MM.1S (cell line): ENCODE measurements around the gene BRME1.

Experiments
- DNase-seq: peaks from one replicate; pipeline ENCODE4 v3.0.0-alpha.2; 2015
- H2AFZ ChIP-seq: fragments of 300-600 bp; sonication (generic); 2 replicates; pipeline ENCODE4 v1.6.0; 2016; ENCODE audit warnings: antibody characterized with exemption, low read length
- H3F3A ChIP-seq: fragments of 300-600 bp; sonication (generic); 2 replicates; pipeline ENCODE4 v1.6.1; 2016; ENCODE audit warnings: mild to moderate bottlenecking, antibody characterized with exemption, low read length, moderate library complexity, mixed read lengths; ENCODE audit not compliant: insufficient read depth
- H3K27ac ChIP-seq: fragments of 300-600 bp; sonication (generic); 2 replicates; pipeline ENCODE4 v1.5.1; 2016; ENCODE audit warnings: mild to moderate bottlenecking, low read length
- H3K27me3 ChIP-seq: fragments of 300-600 bp; sonication (generic); replicated peaks from 2 replicates; pipeline ENCODE4 v1.6.0; 2016; ENCODE audit warnings: low read length; ENCODE audit not compliant: insufficient read depth
- H3K36me3 ChIP-seq: fragments of 300-600 bp; sonication (generic); replicated peaks from 2 replicates; pipeline ENCODE4 v1.6.1; 2016; ENCODE audit warnings: mild to moderate bottlenecking, low read length, mixed read lengths; ENCODE audit not compliant: insufficient read depth
- H3K4me1 ChIP-seq: fragments of 300-600 bp; sonication (generic); 2 replicates; pipeline ENCODE4 v1.6.1; 2016; ENCODE audit warnings: low read length, mixed read lengths
- H3K4me2 ChIP-seq: fragments of 300-600 bp; sonication (generic); 2 replicates; pipeline ENCODE4 v1.6.0; 2016; ENCODE audit warnings: low read depth, low read length
- H3K4me3 ChIP-seq: fragments of 300-600 bp; sonication (generic); 2 replicates; pipeline ENCODE4 v1.5.1; 2016; ENCODE audit warnings: low read length, mixed read lengths
- H3K79me2 ChIP-seq: fragments of 300-600 bp; sonication (generic); 2 replicates; pipeline ENCODE4 v1.6.1; 2016; ENCODE audit warnings: mixed run types, low read length, mixed read lengths
- H3K9ac ChIP-seq: fragments of 300-600 bp; sonication (generic); 2 replicates; pipeline ENCODE4 v1.6.1; 2016; ENCODE audit warnings: low read length, mixed read lengths
- H3K9me2 ChIP-seq: fragments of 300-600 bp; sonication (generic); replicated peaks from 2 replicates; pipeline ENCODE4 v1.6.1; 2016; ENCODE audit warnings: mild to moderate bottlenecking, low read length, mixed read lengths; ENCODE audit not compliant: insufficient read depth
- H3K9me3 ChIP-seq: fragments of 300-600 bp; sonication (generic); replicated peaks from 2 replicates; pipeline ENCODE4 v1.6.1; 2016; ENCODE audit warnings: mild to moderate bottlenecking, low read length, mixed read lengths; ENCODE audit not compliant: insufficient read depth
- H4K20me1 ChIP-seq: fragments of 300-600 bp; sonication (generic); 2 replicates; pipeline ENCODE4 v1.6.1; 2016; ENCODE audit warnings: mild to moderate bottlenecking, low read length, moderate library complexity, mixed read lengths; ENCODE audit not compliant: insufficient read depth
- EZH2 ChIP-seq: fragments of 300-600 bp; sonication (generic); optimal IDR thresholded peaks from 2 replicates; pipeline ENCODE3; 2017; ENCODE audit warnings: low read depth, mild to moderate bottlenecking, antibody characterized with exemption, low read length, mixed read lengths
- EZH2phosphoT487 ChIP-seq: fragments of 300-600 bp; sonication (generic); IDR thresholded peaks from 2 replicates; pipeline ENCODE4 v1.6.1; 2018; ENCODE audit warnings: antibody characterized with exemption, low read length
- TF ChIP-seq, protein P1 (sequence below): fragments of 300-600 bp; sonication (generic); IDR thresholded peaks from 2 replicates; pipeline ENCODE4 v1.5.1; 2016; ENCODE audit warnings: antibody characterized with exemption, low read length, mixed read lengths

Gene BRME1

DNA sequence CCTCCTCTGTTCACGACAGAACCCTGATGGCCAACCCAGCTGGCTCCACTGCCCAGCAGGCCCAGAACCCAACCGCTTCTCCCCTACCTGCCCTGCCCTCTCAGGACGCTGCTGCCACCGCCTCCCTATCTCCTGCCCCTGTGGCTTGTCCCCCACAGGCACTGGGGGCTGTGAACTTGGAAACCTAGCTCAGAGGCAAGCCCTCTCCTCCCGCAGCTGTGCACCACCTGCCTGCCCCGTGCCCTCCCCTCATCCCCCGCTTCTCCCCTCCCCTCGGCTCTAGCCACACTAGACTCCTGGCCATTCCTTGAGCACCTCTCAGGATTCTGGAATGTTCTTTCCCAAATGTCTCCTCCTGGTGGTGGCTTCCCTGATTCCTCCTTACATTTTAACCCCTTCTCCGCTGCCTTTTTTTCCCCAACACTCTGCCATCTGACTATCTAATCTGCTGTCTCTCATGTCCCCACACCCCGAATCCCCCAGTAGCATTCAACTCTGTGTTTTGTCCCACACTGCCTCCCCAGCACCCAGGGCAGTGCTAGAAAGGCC, 22.3 kb downstream of the BRME1 start:
- no peak overlapping the region for H3K9ac ChIP-seq
- DNase-seq: no peak
- no peaks in the 10 kb centered on the region; the same call in 1 of the 2 replicates for H3K27me3 ChIP-seq
- no peaks in the 10 kb centered on the region for H3F3A ChIP-seq
- H3K4me3 ChIP-seq: no peak overlapping the region
- H2AFZ ChIP-seq: no peak overlapping the region
- H3K36me3 ChIP-seq: no peaks in the 10 kb centered on the region
- no peaks in the 10 kb centered on the region for H3K9me2 ChIP-seq
- no peak overlapping the region for H3K4me2 ChIP-seq
- H3K27ac ChIP-seq: no peak overlapping the region
- no peaks in the 10 kb centered on the region for H3K9me3 ChIP-seq
- no peak for TF ChIP-seq EZH2
- TF ChIP-seq, protein P1, sequence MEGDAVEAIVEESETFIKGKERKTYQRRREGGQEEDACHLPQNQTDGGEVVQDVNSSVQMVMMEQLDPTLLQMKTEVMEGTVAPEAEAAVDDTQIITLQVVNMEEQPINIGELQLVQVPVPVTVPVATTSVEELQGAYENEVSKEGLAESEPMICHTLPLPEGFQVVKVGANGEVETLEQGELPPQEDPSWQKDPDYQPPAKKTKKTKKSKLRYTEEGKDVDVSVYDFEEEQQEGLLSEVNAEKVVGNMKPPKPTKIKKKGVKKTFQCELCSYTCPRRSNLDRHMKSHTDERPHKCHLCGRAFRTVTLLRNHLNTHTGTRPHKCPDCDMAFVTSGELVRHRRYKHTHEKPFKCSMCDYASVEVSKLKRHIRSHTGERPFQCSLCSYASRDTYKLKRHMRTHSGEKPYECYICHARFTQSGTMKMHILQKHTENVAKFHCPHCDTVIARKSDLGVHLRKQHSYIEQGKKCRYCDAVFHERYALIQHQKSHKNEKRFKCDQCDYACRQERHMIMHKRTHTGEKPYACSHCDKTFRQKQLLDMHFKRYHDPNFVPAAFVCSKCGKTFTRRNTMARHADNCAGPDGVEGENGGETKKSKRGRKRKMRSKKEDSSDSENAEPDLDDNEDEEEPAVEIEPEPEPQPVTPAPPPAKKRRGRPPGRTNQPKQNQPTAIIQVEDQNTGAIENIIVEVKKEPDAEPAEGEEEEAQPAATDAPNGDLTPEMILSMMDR: no peak
- TF ChIP-seq EZH2phosphoT487: no peak
- no peaks in the 10 kb centered on the region for H3K79me2 ChIP-seq
- H4K20me1 ChIP-seq: no peaks in the 10 kb centered on the region
- H3K4me1 ChIP-seq: peaks cover 33% of the 10 kb centered on the region

DNA sequence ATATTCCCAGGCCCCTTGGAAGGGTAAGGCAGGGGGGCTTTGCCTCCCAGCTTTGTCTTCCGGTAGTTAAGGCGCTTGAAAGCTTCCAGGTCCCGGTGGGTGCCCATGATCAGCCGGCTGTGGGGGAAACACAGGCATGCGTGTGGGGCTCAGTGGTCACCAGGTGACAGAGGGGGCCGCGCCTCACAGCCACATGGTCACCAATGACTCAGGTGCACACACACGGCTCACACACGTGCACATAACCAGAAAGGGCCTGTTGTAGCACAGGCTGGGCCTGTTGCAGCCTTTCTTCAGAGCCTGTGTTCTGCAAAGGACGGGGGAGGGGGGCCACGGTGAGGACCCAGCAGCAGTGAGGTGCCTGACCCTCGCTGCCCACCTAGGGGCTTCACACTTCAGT, 23.1 kb downstream of the BRME1 start:
- no peaks in the 10 kb centered on the region for H3K9me3 ChIP-seq
- H3F3A ChIP-seq: no peaks in the 10 kb centered on the region
- no peaks in the 10 kb centered on the region for H3K9me2 ChIP-seq
- no peak overlapping the region for H3K4me2 ChIP-seq
- H3K79me2 ChIP-seq: no peaks in the 10 kb centered on the region
- no peaks in the 10 kb centered on the region for H4K20me1 ChIP-seq
- peaks cover 5% of the 10 kb centered on the region; the same call in 1 of the 2 replicates for H3K27me3 ChIP-seq
- H3K9ac ChIP-seq: no peak overlapping the region
- no peak overlapping the region for H2AFZ ChIP-seq
- H3K4me1 ChIP-seq: peaks cover 33% of the 10 kb centered on the region
- H3K27ac ChIP-seq: no peak overlapping the region
- no peaks in the 10 kb centered on the region for H3K36me3 ChIP-seq
- no peak overlapping the region for H3K4me3 ChIP-seq
- DNase-seq: no peak
- TF ChIP-seq EZH2phosphoT487 (no peak), EZH2 (no peak)
- TF ChIP-seq, protein P1: no peak

DNA sequence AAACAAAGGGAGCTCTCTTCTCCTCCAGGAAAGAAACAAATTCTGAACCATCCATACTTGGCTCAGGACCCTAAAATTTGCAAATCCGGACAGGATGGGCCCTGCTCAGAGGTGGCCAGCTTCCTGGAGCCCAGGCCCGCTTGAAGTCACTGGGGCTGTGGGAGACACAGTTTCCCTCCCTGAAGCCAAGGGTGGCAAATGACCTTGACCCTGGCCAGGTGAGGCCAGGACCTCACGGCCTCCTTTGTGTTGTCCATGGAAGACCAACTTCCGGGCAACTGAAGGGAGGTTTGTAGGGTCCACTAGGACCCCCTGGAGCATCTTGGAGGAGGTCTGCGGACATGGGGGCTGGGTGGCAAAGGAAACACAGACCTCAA, 23.5 kb downstream of the BRME1 start:
- no peak overlapping the region for H3K9ac ChIP-seq
- H3K27ac ChIP-seq: peak overlapping the region; percentile 37; the same call in 1 of the 2 replicates
- TF ChIP-seq, protein P1: no peak
- TF ChIP-seq EZH2phosphoT487 (no peak), EZH2 (no peak)
- no peaks in the 10 kb centered on the region for H3K79me2 ChIP-seq
- H2AFZ ChIP-seq: no peak overlapping the region
- H3K4me2 ChIP-seq: no peak overlapping the region
- peaks cover 33% of the 10 kb centered on the region for H3K4me1 ChIP-seq
- no peaks in the 10 kb centered on the region for H3K9me2 ChIP-seq
- no peaks in the 10 kb centered on the region for H3K9me3 ChIP-seq
- no peak for DNase-seq
- no peak overlapping the region for H3K4me3 ChIP-seq
- H3K36me3 ChIP-seq: no peaks in the 10 kb centered on the region
- no peaks in the 10 kb centered on the region for H4K20me1 ChIP-seq
- H3F3A ChIP-seq: no peaks in the 10 kb centered on the region
- peaks cover 9% of the 10 kb centered on the region for H3K27me3 ChIP-seq
